K562 (cell line): ENCODE measurements around the gene SMAGP. TPM values are rescaled to one million over a fixed set of nuclear protein-coding genes. Genes with fewer than 3 reads are reported as not detected.

Source experiments
- ATAC-seq: fragments of 200-7000 bp; cut with Tn5 transposase; 3 replicates; pipeline ENCODE4 v1.9.1; 2020; ENCODE audit warnings: moderate library complexity
- BruUV-seq: library from RNA; stranded (reverse); fragments of 400-500 nt; replicated peaks from 2 replicates; lab custom pipeline; 2021; lab: Mats Ljungman, UMichigan
- CTCF ChIA-PET: fragments of 300-600 bp; formaldehyde crosslinking; extraction: SDS; loops from one replicate; lab custom pipeline; 2021; ENCODE audit warnings: low intra/inter-chr PET ratio; lab: Yijun Ruan, JAX
- POLR2A ChIA-PET: fragments of 300-600, 350-650 bp; sonication (Branson Sonifier 250); formaldehyde crosslinking; extraction: SDS; loops from one replicate; lab custom pipeline; 2021; ENCODE audit warnings: antibody characterized with exemption, inconsistent platforms; lab: Yijun Ruan, JAX
- DNase-seq, 4 experiments: peaks; one replicate each; pipeline versions ENCODE4 v3.0.0 to v3.0.0-alpha.2; 2011 to 2018; ENCODE audit warnings: low spot score in 3 of 4, mixed read lengths in 3 of 4; ENCODE audit errors: extremely low read depth in 1 of 4
- FAIRE-seq: peaks from 2 replicates; lab custom pipeline; 2011; peaks lifted over from hg19 to GRCh38; lab: Jason Lieb, UNC
- H2AFZ ChIP-seq: 2 replicates; pipeline ENCODE4 v1.6.0; 2011; ENCODE audit warnings: low read depth, low read length, control low read depth, inconsistent platforms
- H3K27ac ChIP-seq: fragments of 200-600 bp; 3 replicates; pipeline ENCODE4 v1.8.0; 2011; ENCODE audit warnings: low read depth, mild to moderate bottlenecking, control low read depth, inconsistent platforms, low read length, moderate library complexity, mixed read lengths; ENCODE audit errors: extremely low read depth
- H3K27me3 ChIP-seq, 2 experiments: fragments of 300-600 bp in 1 of 2; 2 replicates in 1 of 2; 3 replicates in 1 of 2; pipeline versions ENCODE4 v1.6.0 to v1.8.0; 2011; ENCODE audit warnings: inconsistent platforms in 2 of 2, low read length in 2 of 2, mild to moderate bottlenecking in 1 of 2, mixed read lengths in 1 of 2, moderate library complexity in 1 of 2; ENCODE audit not compliant: control insufficient read depth in 2 of 2, insufficient read depth in 2 of 2
- H3K36me3 ChIP-seq: fragments of 300-600 bp; 3 replicates; pipeline ENCODE4 v1.8.0; 2011; ENCODE audit warnings: mild to moderate bottlenecking, low read length, inconsistent platforms; ENCODE audit not compliant: control insufficient read depth, insufficient read depth
- H3K4me1 ChIP-seq, 2 experiments: fragments of 200-600 bp in 1 of 2; replicated peaks in 1 of 2; 2 replicates in 1 of 2; 3 replicates in 1 of 2; pipeline versions ENCODE4 v1.5.1 to v1.8.0; 2011; ENCODE audit warnings: inconsistent platforms in 2 of 2, low read length in 2 of 2, mild to moderate bottlenecking in 1 of 2, mixed read lengths in 1 of 2, moderate library complexity in 1 of 2; ENCODE audit not compliant: control insufficient read depth in 2 of 2, insufficient read depth in 2 of 2
- H3K4me2 ChIP-seq: 2 replicates; pipeline ENCODE4 v1.6.1; 2011; ENCODE audit warnings: low read length, control low read depth, inconsistent platforms, mixed read lengths; ENCODE audit not compliant: insufficient read depth
- H3K4me3 ChIP-seq: fragments of 200-600 bp; sonication (generic), shearing (Covaris generic); 2 replicates; pipeline ENCODE4 v1.5.1; 2016; ENCODE audit warnings: control low read depth, inconsistent platforms
- H3K79me2 ChIP-seq: fragments of 200-600 bp; 3 replicates; pipeline ENCODE4 v1.8.0; 2011; ENCODE audit warnings: low read length, inconsistent platforms; ENCODE audit not compliant: control insufficient read depth, insufficient read depth
- H3K9ac ChIP-seq, 2 experiments: 2 replicates each; pipeline versions ENCODE4 v1.6.0 to v1.6.1; 2011; ENCODE audit warnings: low read depth in 2 of 2, low read length in 2 of 2, control low read depth in 1 of 2, inconsistent platforms in 1 of 2, mild to moderate bottlenecking in 1 of 2, mixed read lengths in 1 of 2; ENCODE audit not compliant: insufficient read depth in 1 of 2
- H3K9me1 ChIP-seq: one replicate; pipeline ENCODE4 v1.6.0; 2011; ENCODE audit warnings: inconsistent platforms, mild to moderate bottlenecking, low read length, moderate library complexity; ENCODE audit not compliant: control insufficient read depth, insufficient read depth
- H3K9me3 ChIP-seq: replicated peaks from 2 replicates; pipeline ENCODE4 v1.5.1; 2011; ENCODE audit warnings: low read depth, low read length, inconsistent platforms; ENCODE audit not compliant: control insufficient read depth, insufficient read depth
- H4K20me1 ChIP-seq: replicated peaks from 2 replicates; pipeline ENCODE4 v1.6.1; 2011; ENCODE audit warnings: low read length, inconsistent platforms, mixed read lengths; ENCODE audit not compliant: control insufficient read depth, insufficient read depth
- GTF2A2 ChIP-seq: IDR thresholded peaks from 2 replicates; pipeline ENCODE4 v1.6.1; 2016; ENCODE audit warnings: mild to moderate bottlenecking, missing genetic modification characterization, missing compliant biosample characterization
- NBN ChIP-seq: fragments of 450-650 bp; IDR thresholded peaks from 2 replicates; pipeline ENCODE4 v1.6.1; 2016; ENCODE audit warnings: low read depth, mild to moderate bottlenecking
- NELFE ChIP-seq: IDR thresholded peaks from 2 replicates; pipeline ENCODE4 v1.6.1; 2011; ENCODE audit warnings: mild to moderate bottlenecking; ENCODE audit not compliant: insufficient read depth, insufficient read length
- NFE2L1 ChIP-seq: fragments of 450-650 bp; IDR thresholded peaks from 2 replicates; pipeline ENCODE4 v1.6.1; 2016; ENCODE audit warnings: missing genetic modification characterization, low read depth, mild to moderate bottlenecking, missing compliant biosample characterization, moderate library complexity, borderline replicate concordance
- PCBP2 ChIP-seq: fragments of 200-400 bp; formaldehyde crosslinking; IDR thresholded peaks from 2 replicates; pipeline ENCODE4 v1.6.1; 2018; ENCODE audit warnings: low read length, low read depth, mild to moderate bottlenecking, moderate library complexity; ENCODE audit not compliant: poor library complexity, severe bottlenecking
- PHB ChIP-seq: fragments of 250-450 bp; sonication (Bioruptor Pico); IDR thresholded peaks from 2 replicates; pipeline ENCODE4 v1.5.0; 2021
- SIRT6 ChIP-seq: IDR thresholded peaks from one replicate; pipeline ENCODE4 v1.6.1; 2012; ENCODE audit warnings: low read depth, mild to moderate bottlenecking, control low read depth, inconsistent platforms, low read length, moderate library complexity
- SMC3 ChIP-seq: conservative IDR thresholded peaks from 2 replicates; pipeline ENCODE4 v1.6.1; 2011; ENCODE audit warnings: low read depth, low read length, improper control_type of control experiment; ENCODE audit not compliant: insufficient read depth
- TAL1 ChIP-seq: fragments of 450-650 bp; IDR thresholded peaks from 2 replicates; pipeline ENCODE4 v1.6.1; 2016; ENCODE audit warnings: mild to moderate bottlenecking
- ZNF121 ChIP-seq: sonication (generic); formaldehyde crosslinking; conservative IDR thresholded peaks from 2 replicates; pipeline ENCODE4 v1.8.0; 2022; ENCODE audit warnings: missing genetic modification reagents
- ZNF347 ChIP-seq: fragments of 450-650 bp; formaldehyde crosslinking; IDR thresholded peaks from 2 replicates; pipeline ENCODE4 v1.4.0; 2020; ENCODE audit warnings: low read depth, mild to moderate bottlenecking, moderate library complexity
- ZNF354B ChIP-seq: fragments of 250-450 bp; sonication (Bioruptor Pico); IDR thresholded peaks from 2 replicates; pipeline ENCODE4 v1.4.0; 2020
- WGBS: fragments of 100-300 bp; shearing (Covaris generic); methylation state at CpG from one replicate; pipeline ENCODE4 v1.1.6; 2016; ENCODE audit warnings: low coverage, mixed read lengths; ENCODE audit not compliant: insufficient coverage; ENCODE audit errors: missing lambda C conversion rate; 5-methylcytosine and 5-hydroxymethylcytosine counted together
- in situ Hi-C: fragments of 300-500 bp; cut with MboI; formaldehyde crosslinking; loops from 4 replicates; pipeline ENCODE4 v1.15.0; 2018; ENCODE audit warnings: inconsistent platforms, mixed read lengths
- intact Hi-C: fragments of 100-400 bp; cut with micrococcal nuclease; formaldehyde crosslinking; loops from 2 replicates; pipeline ENCODE4 v1.14.2; 2022
- polyA plus RNA-seq, 8 experiments: library from polyadenylated mRNA; depleted of rRNA in 4 of 8; stranded (reverse) in 5 of 8; unstranded in 3 of 8; fragments of >200 nt; fragmentation: Nextera tagmentation in 2 of 8; fragmentation: Illumina TruSeq in 1 of 8; extraction: Ambion mirVana in 2 of 8; extraction: Trizol in 1 of 8; gene quantifications; 2 replicates each; pipeline versions ENCODE4 v1.2.1 to v1.2.3, GENCODE V29; 2011 to 2014; ENCODE audit warnings: inconsistent platforms in 1 of 8, missing spikeins in 1 of 8
- total RNA-seq, 7 experiments: library from RNA; depleted of rRNA in 6 of 7; stranded (reverse); fragments of >200 nt in 6 of 7; fragmentation: Illumina TruSeq in 2 of 7; extraction: Trizol in 2 of 7; gene quantifications; 2 replicates each; pipeline versions ENCODE4 v1.2.1 to v1.2.3, GENCODE V29; 2011 to 2021; ENCODE audit warnings: low replicate concordance in 1 of 7
- TF ChIP-seq, protein P1 (sequence below): fragments of 450-650 bp; formaldehyde crosslinking; IDR thresholded peaks from 2 replicates; pipeline ENCODE4 v1.4.0; 2022; ENCODE audit warnings: mild to moderate bottlenecking, moderate library complexity
- TF ChIP-seq, protein P2 (sequence below): fragments of 250-450 bp; sonication (Bioruptor Pico); IDR thresholded peaks from 2 replicates; pipeline ENCODE4 v1.8.0; 2022; ENCODE audit warnings: inconsistent platforms
- TF ChIP-seq, protein P3 (sequence below): fragments of 450-650 bp; IDR thresholded peaks from 2 replicates; pipeline ENCODE4 v1.6.1; 2016

The SMAGP gene
- total and polyA plus RNA-seq, 9 of the 15 experiments (the other 6 are each of a cell fraction or from before 2014, with no cell fraction given) = 23.1 to 62.3 (median 29.9) TPM

DNA sequence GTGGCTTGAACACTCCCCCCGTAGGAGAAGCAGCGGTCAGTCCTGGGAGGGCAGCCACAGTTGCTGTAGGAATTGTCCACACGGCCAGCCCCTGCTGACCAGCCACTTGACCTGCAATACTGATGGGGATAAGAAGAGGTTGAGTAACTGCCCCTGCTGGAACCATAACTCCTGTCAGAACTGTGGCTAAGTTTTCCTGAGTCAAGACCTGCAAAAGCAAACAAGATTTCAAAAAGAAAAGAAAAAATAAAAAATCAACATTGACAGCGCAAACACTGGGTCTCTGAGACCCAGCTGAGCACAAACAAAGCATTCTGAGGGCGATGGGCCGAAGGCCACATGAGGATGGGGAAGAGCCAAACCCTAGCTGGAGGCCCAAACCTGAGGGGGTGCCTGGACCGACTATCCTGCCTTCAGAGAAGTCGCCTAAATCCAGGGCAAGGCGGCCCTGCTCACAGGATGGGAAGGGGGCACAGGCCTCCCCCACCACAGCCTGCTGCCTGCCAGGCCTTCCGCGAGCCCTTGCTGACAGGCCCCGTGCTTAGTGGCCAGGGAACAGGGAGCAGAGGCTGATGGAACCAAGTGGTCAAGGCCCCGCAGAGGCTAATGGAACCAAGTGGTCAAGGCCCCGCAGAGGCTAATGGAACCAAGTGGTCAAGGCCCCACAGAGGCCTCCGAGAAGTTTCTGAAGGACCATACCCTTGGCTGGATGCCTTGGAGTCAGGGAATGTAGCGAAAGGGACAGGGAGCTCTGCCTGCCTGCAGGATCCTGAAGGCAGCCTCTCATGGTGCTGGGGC lies 71.4 kb downstream of the SMAGP start (continued):
- TF ChIP-seq PCBP2 (no peak), NBN (no peak)
- TF ChIP-seq, protein P1, sequence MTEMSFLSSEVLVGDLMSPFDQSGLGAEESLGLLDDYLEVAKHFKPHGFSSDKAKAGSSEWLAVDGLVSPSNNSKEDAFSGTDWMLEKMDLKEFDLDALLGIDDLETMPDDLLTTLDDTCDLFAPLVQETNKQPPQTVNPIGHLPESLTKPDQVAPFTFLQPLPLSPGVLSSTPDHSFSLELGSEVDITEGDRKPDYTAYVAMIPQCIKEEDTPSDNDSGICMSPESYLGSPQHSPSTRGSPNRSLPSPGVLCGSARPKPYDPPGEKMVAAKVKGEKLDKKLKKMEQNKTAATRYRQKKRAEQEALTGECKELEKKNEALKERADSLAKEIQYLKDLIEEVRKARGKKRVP (CRISPR knock-in tag) = no peak

DNA sequence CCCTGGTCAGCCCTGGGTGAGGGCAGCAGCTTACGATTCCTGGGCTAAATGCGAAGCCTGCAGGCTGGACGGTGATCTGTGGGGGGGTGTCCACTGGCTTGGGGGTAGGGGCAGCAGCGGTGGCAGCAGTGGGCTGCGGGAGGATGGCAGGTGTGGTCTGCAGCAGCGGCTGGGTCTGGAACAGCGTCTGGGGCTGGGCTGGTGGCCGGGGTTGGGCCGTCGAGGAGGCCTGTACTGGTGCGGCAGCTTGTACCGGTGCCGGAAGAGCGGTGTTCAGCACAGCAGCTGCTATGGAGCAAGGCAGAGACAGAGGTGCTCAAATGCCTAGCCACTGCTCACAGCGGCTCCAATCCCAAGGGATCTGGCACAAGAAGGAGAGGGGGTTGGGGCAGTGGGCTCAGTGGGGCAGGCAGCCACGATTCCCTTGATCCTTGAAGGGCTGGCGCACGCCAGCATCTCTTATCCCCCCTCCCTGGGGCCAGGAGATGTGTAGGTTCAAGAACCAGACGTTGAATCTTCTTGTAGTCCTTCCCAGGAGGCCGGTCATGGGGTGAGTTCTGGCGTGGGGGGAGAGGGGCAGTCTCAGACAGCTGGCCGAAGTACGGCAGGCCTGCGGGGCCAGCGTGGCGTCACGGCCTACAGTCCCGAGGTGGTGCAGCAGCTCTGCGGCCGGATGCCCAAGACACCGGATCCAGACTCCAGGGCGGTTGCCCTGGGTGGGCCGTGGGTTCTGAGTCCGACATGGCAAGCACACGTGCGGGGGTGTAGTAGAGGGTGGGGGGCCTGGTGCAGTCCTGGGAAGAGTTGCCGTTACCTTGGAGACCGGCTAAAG lies 72.3 kb downstream of the SMAGP start:
- Histone ChIP-seq H4K20me1 (no peaks in the 10 kb centered on the region), H3K27ac (no peak overlapping the region), H3K4me1 (peaks cover 0 to 17% of the 10 kb centered on the region in 2 experiments; a peak in 3 of 5 replicates), H3K4me2 (no peak overlapping the region), H2AFZ (no peak overlapping the region), H3K9me3 (no peaks in the 10 kb centered on the region), H3K9me1 (no peaks in the 10 kb centered on the region), H3K9ac (peak overlapping the region in 1 of 2 experiments; percentile 53; a peak in 2 of 4 replicates), H3K36me3 (no peaks in the 10 kb centered on the region), H3K4me3 (no peak overlapping the region), H3K27me3 (no peaks in the 10 kb centered on the region), H3K79me2 (no peaks in the 10 kb centered on the region)
- POLR2A ChIA-PET = interaction anchor here (2.4 kb wide), 1 partner anchor 20 kb away, joined by 7 read pairs; the partner anchor contains the start of gene POU6F1
- intact Hi-C loops (no loop called here), in situ Hi-C loops (no loop called here)
- ATAC-seq = no peak
- CTCF ChIA-PET = no interaction called here
- DNase-seq = no peak
- BruUV-seq = no TSS peak
- no peak for FAIRE-seq
- WGBS = 61% methylated on average over 31 of the region's 38 CpGs
- TF ChIP-seq ZNF354B (CRISPR knock-in tag) = no peak
- no peak for TF ChIP-seq ZNF347 (CRISPR knock-in tag)
- no peak for TF ChIP-seq NFE2L1
- no peak for TF ChIP-seq GTF2A2 (tag)
- TF ChIP-seq, protein P2, sequence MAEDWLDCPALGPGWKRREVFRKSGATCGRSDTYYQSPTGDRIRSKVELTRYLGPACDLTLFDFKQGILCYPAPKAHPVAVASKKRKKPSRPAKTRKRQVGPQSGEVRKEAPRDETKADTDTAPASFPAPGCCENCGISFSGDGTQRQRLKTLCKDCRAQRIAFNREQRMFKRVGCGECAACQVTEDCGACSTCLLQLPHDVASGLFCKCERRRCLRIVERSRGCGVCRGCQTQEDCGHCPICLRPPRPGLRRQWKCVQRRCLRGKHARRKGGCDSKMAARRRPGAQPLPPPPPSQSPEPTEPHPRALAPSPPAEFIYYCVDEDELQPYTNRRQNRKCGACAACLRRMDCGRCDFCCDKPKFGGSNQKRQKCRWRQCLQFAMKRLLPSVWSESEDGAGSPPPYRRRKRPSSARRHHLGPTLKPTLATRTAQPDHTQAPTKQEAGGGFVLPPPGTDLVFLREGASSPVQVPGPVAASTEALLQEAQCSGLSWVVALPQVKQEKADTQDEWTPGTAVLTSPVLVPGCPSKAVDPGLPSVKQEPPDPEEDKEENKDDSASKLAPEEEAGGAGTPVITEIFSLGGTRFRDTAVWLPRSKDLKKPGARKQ (CRISPR knock-in tag) = no peak
- TF ChIP-seq NELFE = no peak
- TF ChIP-seq, protein P3, sequence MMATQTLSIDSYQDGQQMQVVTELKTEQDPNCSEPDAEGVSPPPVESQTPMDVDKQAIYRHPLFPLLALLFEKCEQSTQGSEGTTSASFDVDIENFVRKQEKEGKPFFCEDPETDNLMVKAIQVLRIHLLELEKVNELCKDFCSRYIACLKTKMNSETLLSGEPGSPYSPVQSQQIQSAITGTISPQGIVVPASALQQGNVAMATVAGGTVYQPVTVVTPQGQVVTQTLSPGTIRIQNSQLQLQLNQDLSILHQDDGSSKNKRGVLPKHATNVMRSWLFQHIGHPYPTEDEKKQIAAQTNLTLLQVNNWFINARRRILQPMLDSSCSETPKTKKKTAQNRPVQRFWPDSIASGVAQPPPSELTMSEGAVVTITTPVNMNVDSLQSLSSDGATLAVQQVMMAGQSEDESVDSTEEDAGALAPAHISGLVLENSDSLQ = no peak
- TF ChIP-seq PHB = no peak
- TF ChIP-seq TAL1 = no peak
- TF ChIP-seq SMC3 = no peak
- TF ChIP-seq ZNF121 = no peak
- no peak for TF ChIP-seq SIRT6
